LoVo (cell line): Measurements from ENCODE around the gene THOC6.
A peak's percentile ranks its signal among the peaks of the same experiment; 100 is the strongest.

Source experiments
- DNase-seq: peaks from one replicate; pipeline ENCODE4 v3.0.0-alpha.2; 2016; ENCODE audit warnings: low spot score

The THOC6 gene

GRCh38 chr16:2991566-2992261 lies 32.1 kb upstream of the THOC6 start:
- DNase-seq = no peak

- DNase-seq = no peak
Observed at GRCh38 chr16:2992383-2993081, 31.3 kb upstream of the THOC6 start.

- no peak for DNase-seq
Observed at GRCh38 chr16:2996298-2996697, 27.5 kb upstream of the THOC6 start.

GRCh38 chr16:2999929-3000328 lies 23.9 kb upstream of the THOC6 start:
- DNase-seq = no peak

GRCh38 chr16:3000540-3000939 lies 23.3 kb upstream of the THOC6 start:
- no peak for DNase-seq

- no peak for DNase-seq
Observed at GRCh38 chr16:3001316-3001715, 22.5 kb upstream of the THOC6 start.

GRCh38 chr16:3003582-3004270 lies 20.1 kb upstream of the THOC6 start:
- peak; percentile 99 for DNase-seq

- no peak for DNase-seq
Observed at GRCh38 chr16:3004319-3004718, 19.5 kb upstream of the THOC6 start.

GRCh38 chr16:3004781-3005284 lies 19.0 kb upstream of the THOC6 start:
- DNase-seq = peak; percentile 44

- DNase-seq = no peak
Observed at GRCh38 chr16:3007059-3007956, 16.5 kb upstream of the THOC6 start.

GRCh38 chr16:3007957-3008689 lies 15.7 kb upstream of the THOC6 start:
- DNase-seq = no peak

- no peak for DNase-seq
Observed at GRCh38 chr16:3008690-3009037, 15.2 kb upstream of the THOC6 start.

- DNase-seq = no peak
Observed at GRCh38 chr16:3009568-3010390, 14.1 kb upstream of the THOC6 start.

GRCh38 chr16:3010510-3010909 lies 13.3 kb upstream of the THOC6 start:
- DNase-seq = no peak

- no peak for DNase-seq
Observed at GRCh38 chr16:3012246-3012645, 11.6 kb upstream of the THOC6 start.

GRCh38 chr16:3012828-3013420 lies 10.9 kb upstream of the THOC6 start, which contains the start of gene CLDN9:
Gene CLDN9 (plus strand): TSS chr16:3012923. CDS start chr16:3013363, 440 bp downstream.
- no peak for DNase-seq

GRCh38 chr16:3013491-3013951 lies 10.3 kb upstream of the THOC6 start:
- DNase-seq = no peak

GRCh38 chr16:3013998-3014690 lies 9.7 kb upstream of the THOC6 start:
- no peak for DNase-seq

- DNase-seq = no peak
Observed at GRCh38 chr16:3014971-3015370, 8.9 kb upstream of the THOC6 start.
